GM12865 (cell line): ENCODE measurements around the gene COMTD1.
A peak's percentile ranks its signal among the peaks of the same experiment; 100 is the strongest.

Experiments used
- DNase-seq: peaks from one replicate; pipeline ENCODE4 v3.0.0; 2010; ENCODE audit warnings: low read depth
- H3K4me3 ChIP-seq: 2 replicates; pipeline ENCODE4 v1.5.1; 2011; ENCODE audit warnings: mild to moderate bottlenecking, low read depth, low read length, control low read depth
- CTCF ChIP-seq: IDR thresholded peaks from 2 replicates; pipeline ENCODE4 v1.5.1; 2011; ENCODE audit warnings: low read length, control low read depth, low read depth, inconsistent platforms; ENCODE audit not compliant: insufficient read depth; ENCODE audit errors: missing control alignments

The COMTD1 gene

GRCh38 chr10:75231672-75232581 is 3.8 kb downstream of the COMTD1 start:
- H3K4me3 ChIP-seq: no peak overlapping the region
- no peak for TF ChIP-seq CTCF
- peak; percentile 24 for DNase-seq

GRCh38 chr10:75230600-75231038 is 5.1 kb downstream of the COMTD1 start:
- TF ChIP-seq CTCF: peak; percentile 92
- H3K4me3 ChIP-seq: no peak overlapping the region
- DNase-seq: peak; percentile 93

GRCh38 chr10:75229971-75230370 is 5.8 kb downstream of the COMTD1 start:
- no peak for TF ChIP-seq CTCF
- DNase-seq: no peak

GRCh38 chr10:75228834-75229233 is 6.9 kb downstream of the COMTD1 start:
- DNase-seq: no peak
- no peak overlapping the region for H3K4me3 ChIP-seq
- no peak for TF ChIP-seq CTCF

More at GRCh38 chr10:75229971-75230370, 5.8 kb downstream of the COMTD1 start:
- no peak overlapping the region for H3K4me3 ChIP-seq

GRCh38 chr10:75228278-75228677 is 7.5 kb downstream of the COMTD1 start:
- no peak for TF ChIP-seq CTCF
- no peak for DNase-seq
- H3K4me3 ChIP-seq: no peak overlapping the region

GRCh38 chr10:75226656-75227055 is 9.1 kb downstream of the COMTD1 start:
- H3K4me3 ChIP-seq: no peak overlapping the region
- no peak for TF ChIP-seq CTCF
- no peak for DNase-seq

GRCh38 chr10:75226095-75226494 is 9.7 kb downstream of the COMTD1 start:
- H3K4me3 ChIP-seq: no peak overlapping the region
- DNase-seq: no peak
- TF ChIP-seq CTCF: no peak
